GM12878 (cell line): ENCODE data around the gene FAM184B. TPM values are rescaled to one million over a fixed set of nuclear protein-coding genes. Genes with fewer than 3 reads are reported as not detected.

Experiments
- ATAC-seq: fragments of 200-7000 bp; cut with Tn5 transposase; 3 replicates; pipeline ENCODE4 v1.9.1; 2020; ENCODE audit warnings: mild to moderate bottlenecking, moderate library complexity
- BruUV-seq: library from RNA; stranded (reverse); fragments of 400-500 nt; replicated peaks from 2 replicates; lab custom pipeline; 2021; lab: Mats Ljungman, UMichigan
- CTCF ChIA-PET: fragments of 300-600 bp; sonication (Branson Sonifier 250); formaldehyde crosslinking; extraction: SDS; loops from one replicate; lab custom pipeline; 2021; ENCODE audit warnings: inconsistent platforms; lab: Yijun Ruan, JAX
- POLR2A ChIA-PET: fragments of 350-600 bp; formaldehyde crosslinking; extraction: SDS; loops from one replicate; lab custom pipeline; 2021; ENCODE audit warnings: inconsistent platforms; lab: Charles Lee
- RAD21 ChIA-PET: fragments of 300-600 bp; sonication (Branson Sonifier 250); formaldehyde crosslinking; loops from one replicate; lab custom pipeline; 2023; ENCODE audit warnings: antibody characterized with exemption; ENCODE audit not compliant: unreplicated experiment; lab: Charles Lee
- SMC1A ChIA-PET: fragments of 300-600 bp; sonication (Branson Sonifier 250); formaldehyde crosslinking; loops from one replicate; lab custom pipeline; 2023; ENCODE audit not compliant: unreplicated experiment, uncharacterized antibody; lab: Charles Lee
- DNase-seq: peaks from one replicate; pipeline ENCODE4 v3.0.0-alpha.2; 2011; ENCODE audit warnings: low read depth, low spot score
- FAIRE-seq: peaks from 3 replicates; lab custom pipeline; 2011; peaks lifted over from hg19 to GRCh38; lab: Jason Lieb, UNC
- H2AFZ ChIP-seq: 2 replicates; pipeline ENCODE4 v1.6.0; 2011; ENCODE audit warnings: low read depth, low read length, control low read depth; ENCODE audit not compliant: control insufficient read depth
- H3K27ac ChIP-seq: 2 replicates; pipeline ENCODE4 v1.5.1; 2011; ENCODE audit warnings: control low read depth; ENCODE audit not compliant: control insufficient read depth, insufficient read depth
- H3K27me3 ChIP-seq, 2 experiments: replicated peaks in 1 of 2; 2 replicates each; pipeline versions ENCODE4 v1.6.0 to v1.6.1; 2011; ENCODE audit warnings: low read length in 1 of 2; ENCODE audit not compliant: control insufficient read depth in 2 of 2, insufficient read depth in 2 of 2
- H3K36me3 ChIP-seq, 2 experiments: 2 replicates each; pipeline ENCODE4 v1.5.1; 2011; ENCODE audit warnings: low read length in 1 of 2; ENCODE audit not compliant: control insufficient read depth in 2 of 2, insufficient read depth in 2 of 2
- H3K4me1 ChIP-seq: 2 replicates; pipeline ENCODE4 v1.6.1; 2011; ENCODE audit warnings: mild to moderate bottlenecking, low read length, moderate library complexity, mixed read lengths; ENCODE audit not compliant: control insufficient read depth, insufficient read depth
- H3K4me2 ChIP-seq: 2 replicates; pipeline ENCODE4 v1.6.0; 2011; ENCODE audit warnings: control low read depth; ENCODE audit not compliant: control insufficient read depth, insufficient read depth
- H3K4me3 ChIP-seq: fragments of 200-600 bp; sonication (generic); 2 replicates; pipeline ENCODE4 v1.5.1; 2016
- H3K79me2 ChIP-seq: 2 replicates; pipeline ENCODE4 v1.6.0; 2011; ENCODE audit warnings: low read length; ENCODE audit not compliant: control insufficient read depth, insufficient read depth
- H3K9ac ChIP-seq: 2 replicates; pipeline ENCODE4 v1.8.0; 2011; ENCODE audit warnings: low read length, control low read depth, mixed read lengths; ENCODE audit not compliant: control insufficient read depth, insufficient read depth
- H3K9me3 ChIP-seq: replicated peaks from 3 replicates; pipeline ENCODE4 v1.5.1; 2011; ENCODE audit warnings: mild to moderate bottlenecking, low read length; ENCODE audit not compliant: control insufficient read depth, insufficient read depth
- H4K20me1 ChIP-seq: 2 replicates; pipeline ENCODE4 v1.6.0; 2011; ENCODE audit not compliant: control insufficient read depth, insufficient read depth
- CEBPB ChIP-seq, 2 experiments: fragments of 150-350 bp in 1 of 2; IDR thresholded peaks; 2 replicates each; pipeline ENCODE4 v1.6.1; 2012 to 2014; ENCODE audit warnings: low read depth in 2 of 2, low read length in 2 of 2, borderline replicate concordance in 1 of 2, inconsistent platforms in 1 of 2
- CHD1 ChIP-seq: IDR thresholded peaks from 2 replicates; pipeline ENCODE4 v1.6.1; 2012; ENCODE audit warnings: low read depth, low read length, improper control_type of control experiment
- HDGF ChIP-seq: fragments of 450-650 bp; IDR thresholded peaks from 2 replicates; pipeline ENCODE4 v1.6.1; 2016; ENCODE audit warnings: antibody characterized with exemption
- LARP7 ChIP-seq: fragments of 450-650 bp; IDR thresholded peaks from 2 replicates; pipeline ENCODE4 v1.6.1; 2017; ENCODE audit warnings: mild to moderate bottlenecking
- MEF2A ChIP-seq: IDR thresholded peaks from 2 replicates; pipeline ENCODE4 v1.6.1; 2011; ENCODE audit warnings: low read depth, mild to moderate bottlenecking, low read length, moderate library complexity; ENCODE audit not compliant: insufficient read depth
- NR2C2 ChIP-seq: IDR thresholded peaks from 2 replicates; pipeline ENCODE4 v1.6.1; 2011; ENCODE audit warnings: borderline replicate concordance, low read depth; ENCODE audit not compliant: control insufficient read depth, insufficient read length
- PAX5 ChIP-seq: IDR thresholded peaks from 2 replicates; pipeline ENCODE4 v1.6.1; 2011; ENCODE audit warnings: low read depth, low read length, borderline replicate concordance
- RB1 ChIP-seq: fragments of 450-650 bp; formaldehyde crosslinking; IDR thresholded peaks from 2 replicates; pipeline ENCODE4 v1.6.1; 2017; ENCODE audit warnings: mild to moderate bottlenecking, borderline replicate concordance
- RFX5 ChIP-seq: IDR thresholded peaks from 2 replicates; pipeline ENCODE4 v1.6.1; 2011; ENCODE audit warnings: low read depth, low read length, improper control_type of control experiment
- SMARCA5 ChIP-seq: fragments of 450-650 bp; IDR thresholded peaks from 2 replicates; pipeline ENCODE4 v1.6.1; 2017; ENCODE audit warnings: mild to moderate bottlenecking
- SREBF2 ChIP-seq: IDR thresholded peaks from 2 replicates; pipeline ENCODE4 v1.6.1; 2012; ENCODE audit warnings: mild to moderate bottlenecking, low read length
- SUZ12 ChIP-seq: fragments of 200-600 bp; sonication (generic); IDR thresholded peaks from one replicate; pipeline ENCODE4 v1.6.1; 2018; ENCODE audit warnings: antibody characterized with exemption, mild to moderate bottlenecking; ENCODE audit not compliant: unreplicated experiment
- TCF12 ChIP-seq: IDR thresholded peaks from 2 replicates; pipeline ENCODE4 v1.6.1; 2011; ENCODE audit warnings: low read depth, mild to moderate bottlenecking, low read length
- ZBED1 ChIP-seq: IDR thresholded peaks from 2 replicates; pipeline ENCODE4 v1.6.1; 2016; ENCODE audit warnings: borderline replicate concordance
- ZNF217 ChIP-seq: fragments of 450-650 bp; IDR thresholded peaks from 2 replicates; pipeline ENCODE4 v1.6.1; 2017; ENCODE audit warnings: antibody characterized with exemption, mild to moderate bottlenecking
- ZNF384 ChIP-seq: IDR thresholded peaks from 2 replicates; pipeline ENCODE4 v1.6.1; 2012; ENCODE audit warnings: low read depth, mild to moderate bottlenecking, low read length, improper control_type of control experiment, borderline replicate concordance
- WGBS: methylation state at CpG from one replicate; pipeline ENCODE4 v1.1.6; 2016; ENCODE audit warnings: low lambda C conversion rate; ENCODE audit not compliant: insufficient replicate concordance, insufficient coverage; ENCODE audit errors: missing lambda C conversion rate; 5-methylcytosine and 5-hydroxymethylcytosine counted together
- in situ Hi-C: fragments of 300-500 bp; cut with MboI; formaldehyde crosslinking; loops from 9 replicates; pipeline ENCODE4 v1.14.3; 2018; ENCODE audit warnings: mixed read lengths
- intact Hi-C: fragments of 100-400 bp; cut with micrococcal nuclease; formaldehyde crosslinking; loops from one replicate; pipeline ENCODE4 v1.14.2; 2022; ENCODE audit not compliant: unreplicated experiment
- polyA plus RNA-seq, 11 experiments: library from polyadenylated mRNA; depleted of rRNA in 4 of 11; unstranded in 6 of 11; stranded (reverse) in 5 of 11; fragments of >200 nt; fragmentation: Nextera tagmentation in 4 of 11; fragmentation: Illumina TruSeq in 1 of 11; extraction: Ambion mirVana in 4 of 11; extraction: Trizol in 1 of 11; gene quantifications; 1 replicate in 1 of 11; 2 replicates in 10 of 11; pipeline versions ENCODE4 v1.2.1 to v1.2.3, GENCODE V29; 2011 to 2016; ENCODE audit warnings: inconsistent platforms in 2 of 11, missing spikeins in 2 of 11, low read depth in 1 of 11
- total RNA-seq, 4 experiments: library from RNA; depleted of rRNA in 3 of 4; stranded (reverse); fragments of >200 nt in 3 of 4; fragmentation: Illumina TruSeq in 1 of 4; extraction: Trizol in 1 of 4; gene quantifications; 2 replicates each; pipeline versions ENCODE4 v1.2.1 to v1.2.3, GENCODE V29; 2013 to 2021
- TF ChIP-seq, protein P1 (sequence below): IDR thresholded peaks from 2 replicates; pipeline ENCODE4 v1.6.1; 2011; ENCODE audit warnings: borderline replicate concordance, low read depth, mild to moderate bottlenecking, moderate library complexity, low read length; ENCODE audit not compliant: insufficient read depth, poor library complexity, severe bottlenecking
- TF ChIP-seq, protein P2 (sequence below): IDR thresholded peaks from 2 replicates; pipeline ENCODE4 v1.6.1; 2012; ENCODE audit warnings: low read depth, low read length, improper control_type of control experiment
- TF ChIP-seq, protein P3 (sequence below): fragments of 450-650 bp; IDR thresholded peaks from 2 replicates; pipeline ENCODE4 v1.6.1; 2017; ENCODE audit warnings: low read depth, mild to moderate bottlenecking, moderate library complexity

Gene FAM184B
- total and polyA plus RNA-seq, 10 of the 15 experiments (the other 5 are each of a cell fraction or from before 2014, with no cell fraction given), result under 0.01 TPM; not detected in 9

DNA sequence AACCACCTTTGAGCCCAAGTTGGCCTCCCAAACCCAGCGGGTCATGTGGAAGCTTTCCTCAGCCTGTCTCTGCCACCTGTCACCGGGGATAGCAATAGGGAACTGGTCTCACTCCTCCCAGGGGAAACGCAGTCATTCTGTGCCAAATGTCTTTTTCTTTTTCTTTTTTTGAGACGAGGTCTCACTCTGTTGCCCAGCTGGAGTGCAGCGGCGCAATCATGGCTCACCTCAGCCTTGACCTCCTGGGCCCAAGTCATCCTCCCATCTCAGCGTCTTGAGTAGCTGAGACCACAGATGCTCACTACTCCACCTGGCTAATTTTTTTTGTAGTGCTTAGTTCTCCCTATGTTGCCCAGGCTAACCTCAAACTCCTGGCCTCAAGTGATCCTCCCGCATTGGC is 126.7 kb downstream of the FAM184B start (continued):
- TF ChIP-seq, protein P1, sequence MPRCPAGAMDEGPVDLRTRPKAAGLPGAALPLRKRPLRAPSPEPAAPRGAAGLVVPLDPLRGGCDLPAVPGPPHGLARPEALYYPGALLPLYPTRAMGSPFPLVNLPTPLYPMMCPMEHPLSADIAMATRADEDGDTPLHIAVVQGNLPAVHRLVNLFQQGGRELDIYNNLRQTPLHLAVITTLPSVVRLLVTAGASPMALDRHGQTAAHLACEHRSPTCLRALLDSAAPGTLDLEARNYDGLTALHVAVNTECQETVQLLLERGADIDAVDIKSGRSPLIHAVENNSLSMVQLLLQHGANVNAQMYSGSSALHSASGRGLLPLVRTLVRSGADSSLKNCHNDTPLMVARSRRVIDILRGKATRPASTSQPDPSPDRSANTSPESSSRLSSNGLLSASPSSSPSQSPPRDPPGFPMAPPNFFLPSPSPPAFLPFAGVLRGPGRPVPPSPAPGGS, result no peak
- TF ChIP-seq, protein P2, sequence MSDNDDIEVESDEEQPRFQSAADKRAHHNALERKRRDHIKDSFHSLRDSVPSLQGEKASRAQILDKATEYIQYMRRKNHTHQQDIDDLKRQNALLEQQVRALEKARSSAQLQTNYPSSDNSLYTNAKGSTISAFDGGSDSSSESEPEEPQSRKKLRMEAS, result no peak
- TF ChIP-seq SMARCA5 (no peak), PAX5 (no peak), RB1 (no peak), HDGF (no peak), MEF2A (no peak)
- TF ChIP-seq, all 136 proteins: peak for 0

DNA sequence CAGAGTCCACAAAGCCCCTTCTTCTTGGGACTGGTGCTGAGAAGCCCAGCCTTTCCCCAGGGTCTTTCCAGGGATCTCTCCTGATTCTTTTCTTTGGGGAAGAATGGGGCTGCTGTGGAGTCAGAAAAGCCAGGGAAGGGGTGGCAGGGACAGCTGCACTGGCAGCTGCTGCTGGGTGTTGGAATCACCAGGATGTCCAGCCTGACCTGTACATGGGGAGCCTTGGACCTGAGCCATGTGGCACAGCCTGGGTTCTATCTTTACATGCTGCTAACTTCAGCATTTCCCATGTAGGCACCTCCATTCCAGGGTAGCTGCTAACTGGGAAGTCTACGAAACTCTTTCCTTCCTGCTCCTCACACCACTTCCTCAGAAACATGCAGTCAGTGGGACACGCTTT is 131.0 kb downstream of the FAM184B start:
- SMC1A ChIA-PET, result no interaction called here
- Histone ChIP-seq H2AFZ (no peak overlapping the region), H3K36me3 (no peaks in the 10 kb centered on the region), H3K79me2 (no peaks in the 10 kb centered on the region), H3K27ac (no peak overlapping the region), H4K20me1 (no peaks in the 10 kb centered on the region), H3K4me2 (no peak overlapping the region), H3K9me3 (no peaks in the 10 kb centered on the region), H3K4me3 (no peak overlapping the region), H3K9ac (no peak overlapping the region), H3K4me1 (no peaks in the 10 kb centered on the region), H3K27me3 (no peaks in the 10 kb centered on the region)
- ATAC-seq (no peak), DNase-seq (no peak), FAIRE-seq (no peak)
- WGBS, result 3% methylated on average over 2 of the region's 2 CpGs
- BruUV-seq, result no TSS peak
- intact Hi-C loops, result no loop called here
- RAD21 ChIA-PET, result no interaction called here
- in situ Hi-C loops, result no loop called here
- CTCF ChIA-PET, result no interaction called here
- TF ChIP-seq NR2C2, result no peak
- TF ChIP-seq ZNF384, result no peak
- TF ChIP-seq RFX5, result no peak
- no peak for TF ChIP-seq ZNF217
- TF ChIP-seq TCF12, result no peak
- TF ChIP-seq SREBF2, result no peak
- TF ChIP-seq LARP7, result no peak
- no peak for TF ChIP-seq PAX5
- no peak for TF ChIP-seq CEBPB (IDR thresholded peaks at IDR 0.05; ENCODE audit: borderline replicate concordance in 1 of 2, low read depth in 2 of 2, low read length in 2 of 2)
- TF ChIP-seq, protein P3, sequence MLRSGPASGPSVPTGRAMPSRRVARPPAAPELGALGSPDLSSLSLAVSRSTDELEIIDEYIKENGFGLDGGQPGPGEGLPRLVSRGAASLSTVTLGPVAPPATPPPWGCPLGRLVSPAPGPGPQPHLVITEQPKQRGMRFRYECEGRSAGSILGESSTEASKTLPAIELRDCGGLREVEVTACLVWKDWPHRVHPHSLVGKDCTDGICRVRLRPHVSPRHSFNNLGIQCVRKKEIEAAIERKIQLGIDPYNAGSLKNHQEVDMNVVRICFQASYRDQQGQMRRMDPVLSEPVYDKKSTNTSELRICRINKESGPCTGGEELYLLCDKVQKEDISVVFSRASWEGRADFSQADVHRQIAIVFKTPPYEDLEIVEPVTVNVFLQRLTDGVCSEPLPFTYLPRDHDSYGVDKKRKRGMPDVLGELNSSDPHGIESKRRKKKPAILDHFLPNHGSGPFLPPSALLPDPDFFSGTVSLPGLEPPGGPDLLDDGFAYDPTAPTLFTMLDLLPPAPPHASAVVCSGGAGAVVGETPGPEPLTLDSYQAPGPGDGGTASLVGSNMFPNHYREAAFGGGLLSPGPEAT, result no peak
- no peak for TF ChIP-seq CHD1
- no peak for TF ChIP-seq SUZ12
- no peak for TF ChIP-seq ZBED1
- POLR2A ChIA-PET, result no interaction called here
